HCT116 (cell line): ENCODE results near the gene GRB2. TPM values are rescaled to one million over a fixed set of nuclear protein-coding genes. Genes with fewer than 3 reads are reported as not detected.

Experiments used
- ATAC-seq: fragments of 200-7000 bp; cut with Tn5 transposase; 2 replicates; pipeline ENCODE4 v1.9.1; 2020; ENCODE audit warnings: mild to moderate bottlenecking, moderate library complexity
- BruUV-seq: library from RNA; stranded (reverse); fragments of 400-500 nt; replicated peaks from 2 replicates; lab custom pipeline; 2021; lab: Mats Ljungman, UMichigan
- CTCF ChIA-PET: fragments of 300-600 bp; sonication (Branson Sonifier 250); formaldehyde crosslinking; loops from one replicate; lab custom pipeline; 2021; ENCODE audit warnings: antibody characterized with exemption; lab: Charles Lee
- POLR2A ChIA-PET: fragments of 300-600, 350-600 bp; sonication (Branson Sonifier 250); formaldehyde crosslinking; loops from one replicate; lab custom pipeline; 2021; ENCODE audit warnings: antibody characterized with exemption; lab: Charles Lee
- RAD21 ChIA-PET, 2 experiments: fragments of 300-600 bp; sonication (Branson Sonifier 250); formaldehyde crosslinking; loops; one replicate each; lab custom pipeline; 2023; ENCODE audit warnings: low total read pairs in 2 of 2; ENCODE audit not compliant: uncharacterized antibody in 2 of 2, unreplicated experiment in 2 of 2, low non-redundant PET in 1 of 2; lab: Charles Lee
- DNase-seq: peaks from one replicate; pipeline ENCODE4 v3.0.0-alpha.2; 2010; ENCODE audit warnings: low read depth, low spot score
- H2AFZ ChIP-seq: fragments of 200-600 bp; shearing (Covaris generic), sonication (generic); 2 replicates; pipeline ENCODE4 v1.6.1; 2017; ENCODE audit warnings: low read depth, mixed run types, mixed read lengths, antibody characterized with exemption, low read length; ENCODE audit not compliant: poor library complexity, severe bottlenecking
- H3K27ac ChIP-seq: 2 replicates; pipeline ENCODE4 v1.5.1; 2012; ENCODE audit warnings: low read depth, low read length
- H3K27me3 ChIP-seq: fragments of 200-600 bp; sonication (generic); 2 replicates; pipeline ENCODE4 v1.6.1; 2016; ENCODE audit warnings: mixed run types, low read length, mixed read lengths; ENCODE audit not compliant: insufficient read depth
- H3K36me3 ChIP-seq, 2 experiments: fragments of 200-500 bp in 1 of 2; fragments of 200-600 bp in 1 of 2; sonication (Bioruptor generic) in 1 of 2; sonication (generic) in 1 of 2; 2 replicates each; pipeline versions ENCODE4 v1.5.1 to v1.6.1; 2014 to 2016; ENCODE audit warnings: low read length in 2 of 2, inconsistent platforms in 1 of 2, mixed read lengths in 1 of 2, mixed run types in 1 of 2; ENCODE audit not compliant: insufficient read depth in 2 of 2, control insufficient read depth in 1 of 2
- H3K4me1 ChIP-seq, 2 experiments: fragments of 200-600 bp in 1 of 2; sonication (generic) in 1 of 2; 2 replicates each; pipeline versions ENCODE4 v1.5.1 to v1.6.1; 2012 to 2017; ENCODE audit warnings: low read length in 2 of 2, inconsistent platforms in 1 of 2, mild to moderate bottlenecking in 1 of 2, mixed read lengths in 1 of 2, mixed run types in 1 of 2, moderate library complexity in 1 of 2; ENCODE audit not compliant: insufficient read depth in 2 of 2, control insufficient read depth in 1 of 2
- H3K4me2 ChIP-seq: fragments of 200-600 bp; sonication (generic); 2 replicates; pipeline ENCODE4 v1.6.1; 2017; ENCODE audit warnings: mixed run types, low read length, mixed read lengths
- H3K4me3 ChIP-seq, 2 experiments: fragments of 200-600 bp in 1 of 2; sonication (generic) in 1 of 2; replicated peaks in 1 of 2; 2 replicates each; pipeline ENCODE4 v1.5.1; 2011 to 2016; ENCODE audit warnings: low read length in 2 of 2, control low read depth in 1 of 2, low read depth in 1 of 2, mild to moderate bottlenecking in 1 of 2, mixed read lengths in 1 of 2, mixed run types in 1 of 2
- H3K79me2 ChIP-seq: fragments of 200-600 bp; sonication (generic); 2 replicates; pipeline ENCODE4 v1.6.1; 2017; ENCODE audit warnings: mild to moderate bottlenecking, mixed run types, low read length, moderate library complexity, mixed read lengths; ENCODE audit not compliant: insufficient read depth
- H3K9ac ChIP-seq: fragments of 200-600 bp; sonication (generic); 2 replicates; pipeline ENCODE4 v1.6.1; 2016; ENCODE audit warnings: low read length, mixed read lengths
- H3K9me2 ChIP-seq: fragments of 200-600 bp; sonication (generic), shearing (Covaris generic); 2 replicates; pipeline ENCODE4 v1.6.1; 2017; ENCODE audit warnings: mixed run types, mild to moderate bottlenecking, moderate library complexity; ENCODE audit not compliant: insufficient read depth
- H3K9me3 ChIP-seq, 2 experiments: fragments of 200-500 bp in 1 of 2; fragments of 200-600 bp in 1 of 2; sonication (Bioruptor generic) in 1 of 2; sonication (generic) in 1 of 2; 2 replicates each; pipeline ENCODE4 v1.6.1; 2014 to 2017; ENCODE audit warnings: low read length in 2 of 2, mixed read lengths in 2 of 2, inconsistent platforms in 1 of 2, low read depth in 1 of 2, mild to moderate bottlenecking in 1 of 2, mixed run types in 1 of 2, moderate library complexity in 1 of 2; ENCODE audit not compliant: control insufficient read depth in 1 of 2, insufficient read depth in 1 of 2
- H4K20me1 ChIP-seq: fragments of 200-600 bp; sonication (generic), shearing (Covaris generic); 2 replicates; pipeline ENCODE4 v1.6.1; 2017; ENCODE audit warnings: mixed run types, mild to moderate bottlenecking, moderate library complexity; ENCODE audit not compliant: insufficient read depth
- POLR2A ChIP-seq: IDR thresholded peaks from 2 replicates; pipeline ENCODE4 v1.7.0; 2011; ENCODE audit warnings: borderline replicate concordance; ENCODE audit not compliant: insufficient read depth, insufficient read length; ENCODE audit errors: extremely low read depth
- intact Hi-C: fragments of 100-400 bp; cut with micrococcal nuclease; formaldehyde crosslinking; loops from 2 replicates; pipeline ENCODE4 v1.10.0; 2022
- total RNA-seq: library from RNA; stranded (reverse); gene quantifications from one replicate; pipeline ENCODE4 v1.2.1, GENCODE V29; 2021; ENCODE audit not compliant: unreplicated experiment
- TF ChIP-seq, protein P1 (sequence below): IDR thresholded peaks from 2 replicates; pipeline ENCODE4 v1.6.1; 2012; ENCODE audit warnings: low read depth
- TF ChIP-seq, protein P2 (sequence below), 3 experiments: fragments of 200-600 bp in 1 of 3; sonication (generic) in 1 of 3; IDR thresholded peaks in 2 of 3; conservative IDR thresholded peaks in 1 of 3; 2 replicates each; pipeline ENCODE4 v1.5.1; 2012 to 2017; ENCODE audit warnings: low read depth in 2 of 3, low read length in 2 of 3, antibody characterized with exemption in 1 of 3, borderline replicate concordance in 1 of 3, control low read depth in 1 of 3, mild to moderate bottlenecking in 1 of 3, mixed read lengths in 1 of 3, mixed run types in 1 of 3, moderate library complexity in 1 of 3; ENCODE audit not compliant: insufficient read depth in 1 of 3

The GRB2 gene
- total RNA-seq, 1 experiment from 2014 or later: 146 TPM

DNA sequence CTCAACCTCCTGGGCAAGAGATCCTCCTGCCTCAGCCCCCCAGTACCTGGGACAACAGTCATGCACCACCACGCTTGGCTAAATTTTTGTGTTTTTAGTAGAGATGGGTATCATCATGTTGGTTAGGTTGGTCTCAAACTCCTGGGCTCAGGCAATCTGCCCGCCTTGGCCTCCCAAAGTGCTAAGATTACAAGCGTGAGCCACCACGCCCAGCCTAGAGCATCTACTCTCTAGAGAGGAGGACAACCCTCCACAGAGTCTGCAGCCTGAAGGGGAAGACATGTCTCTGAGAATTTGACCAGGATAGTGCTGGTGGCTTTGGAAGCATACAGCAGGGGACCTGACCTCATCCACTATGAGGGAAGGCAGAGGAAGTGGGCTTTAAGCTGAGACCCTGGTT, 4.7 kb upstream of the GRB2 start:
- no TSS peak for BruUV-seq
- H2AFZ ChIP-seq: no peak overlapping the region
- CTCF ChIA-PET: interaction anchor here (1.0 kb wide), 1 partner anchor 296 kb away, joined by 3 read pairs; no protein-coding TSS in a partner anchor
- H3K9ac ChIP-seq: no peak overlapping the region
- no peaks in the 10 kb centered on the region for H3K9me3 ChIP-seq
- no peak for DNase-seq
- peaks cover 5 to 23% of the 10 kb centered on the region in 2 experiments for H3K4me1 ChIP-seq
- H3K27me3 ChIP-seq: peaks cover 5% of the 10 kb centered on the region; the same call in 1 of the 2 replicates
- H3K27ac ChIP-seq: no peak overlapping the region
- no peak overlapping the region for H3K4me3 ChIP-seq
- no peaks in the 10 kb centered on the region for H3K9me2 ChIP-seq
- no peaks in the 10 kb centered on the region for H4K20me1 ChIP-seq
- ATAC-seq: no peak
- no peaks in the 10 kb centered on the region for H3K36me3 ChIP-seq
- RAD21 ChIA-PET: no interaction called here
- intact Hi-C loops: no loop called here
- no peak overlapping the region for H3K4me2 ChIP-seq
- peaks cover 3% of the 10 kb centered on the region for H3K79me2 ChIP-seq
- TF ChIP-seq, protein P1, sequence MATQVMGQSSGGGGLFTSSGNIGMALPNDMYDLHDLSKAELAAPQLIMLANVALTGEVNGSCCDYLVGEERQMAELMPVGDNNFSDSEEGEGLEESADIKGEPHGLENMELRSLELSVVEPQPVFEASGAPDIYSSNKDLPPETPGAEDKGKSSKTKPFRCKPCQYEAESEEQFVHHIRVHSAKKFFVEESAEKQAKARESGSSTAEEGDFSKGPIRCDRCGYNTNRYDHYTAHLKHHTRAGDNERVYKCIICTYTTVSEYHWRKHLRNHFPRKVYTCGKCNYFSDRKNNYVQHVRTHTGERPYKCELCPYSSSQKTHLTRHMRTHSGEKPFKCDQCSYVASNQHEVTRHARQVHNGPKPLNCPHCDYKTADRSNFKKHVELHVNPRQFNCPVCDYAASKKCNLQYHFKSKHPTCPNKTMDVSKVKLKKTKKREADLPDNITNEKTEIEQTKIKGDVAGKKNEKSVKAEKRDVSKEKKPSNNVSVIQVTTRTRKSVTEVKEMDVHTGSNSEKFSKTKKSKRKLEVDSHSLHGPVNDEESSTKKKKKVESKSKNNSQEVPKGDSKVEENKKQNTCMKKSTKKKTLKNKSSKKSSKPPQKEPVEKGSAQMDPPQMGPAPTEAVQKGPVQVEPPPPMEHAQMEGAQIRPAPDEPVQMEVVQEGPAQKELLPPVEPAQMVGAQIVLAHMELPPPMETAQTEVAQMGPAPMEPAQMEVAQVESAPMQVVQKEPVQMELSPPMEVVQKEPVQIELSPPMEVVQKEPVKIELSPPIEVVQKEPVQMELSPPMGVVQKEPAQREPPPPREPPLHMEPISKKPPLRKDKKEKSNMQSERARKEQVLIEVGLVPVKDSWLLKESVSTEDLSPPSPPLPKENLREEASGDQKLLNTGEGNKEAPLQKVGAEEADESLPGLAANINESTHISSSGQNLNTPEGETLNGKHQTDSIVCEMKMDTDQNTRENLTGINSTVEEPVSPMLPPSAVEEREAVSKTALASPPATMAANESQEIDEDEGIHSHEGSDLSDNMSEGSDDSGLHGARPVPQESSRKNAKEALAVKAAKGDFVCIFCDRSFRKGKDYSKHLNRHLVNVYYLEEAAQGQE: no peak
- TF ChIP-seq, protein P2, sequence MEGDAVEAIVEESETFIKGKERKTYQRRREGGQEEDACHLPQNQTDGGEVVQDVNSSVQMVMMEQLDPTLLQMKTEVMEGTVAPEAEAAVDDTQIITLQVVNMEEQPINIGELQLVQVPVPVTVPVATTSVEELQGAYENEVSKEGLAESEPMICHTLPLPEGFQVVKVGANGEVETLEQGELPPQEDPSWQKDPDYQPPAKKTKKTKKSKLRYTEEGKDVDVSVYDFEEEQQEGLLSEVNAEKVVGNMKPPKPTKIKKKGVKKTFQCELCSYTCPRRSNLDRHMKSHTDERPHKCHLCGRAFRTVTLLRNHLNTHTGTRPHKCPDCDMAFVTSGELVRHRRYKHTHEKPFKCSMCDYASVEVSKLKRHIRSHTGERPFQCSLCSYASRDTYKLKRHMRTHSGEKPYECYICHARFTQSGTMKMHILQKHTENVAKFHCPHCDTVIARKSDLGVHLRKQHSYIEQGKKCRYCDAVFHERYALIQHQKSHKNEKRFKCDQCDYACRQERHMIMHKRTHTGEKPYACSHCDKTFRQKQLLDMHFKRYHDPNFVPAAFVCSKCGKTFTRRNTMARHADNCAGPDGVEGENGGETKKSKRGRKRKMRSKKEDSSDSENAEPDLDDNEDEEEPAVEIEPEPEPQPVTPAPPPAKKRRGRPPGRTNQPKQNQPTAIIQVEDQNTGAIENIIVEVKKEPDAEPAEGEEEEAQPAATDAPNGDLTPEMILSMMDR (IDR thresholded peaks at IDR 0.05 in 2 of 3, conservative IDR thresholded peaks at IDR 0.05 in 1 of 3; ENCODE audit: borderline replicate concordance in 1 of 3, insufficient read depth in 1 of 3, low read depth in 2 of 3, low read length in 2 of 3): no peak
- TF ChIP-seq POLR2A: no peak
- POLR2A ChIA-PET: interaction anchor here (1.0 kb wide), 1 partner anchor 139 kb away, joined by 3 read pairs; the partner anchor contains the start of gene MIF4GD
